Activated naive CD4-positive, alpha-beta T cell (primary cell): ENCODE data around the gene SLFN11.
"Not testable (repeated sequence)": the region's sequence is repeated elsewhere in the genome, so short reads cannot be mapped to it uniquely, and the experiment has no call there.

Source experiments
- DNase-seq, 4 experiments: peaks; one replicate each; lab custom pipeline; 2025; lab: John Stamatoyannopoulos, UW

SLFN11 gene, protein sequence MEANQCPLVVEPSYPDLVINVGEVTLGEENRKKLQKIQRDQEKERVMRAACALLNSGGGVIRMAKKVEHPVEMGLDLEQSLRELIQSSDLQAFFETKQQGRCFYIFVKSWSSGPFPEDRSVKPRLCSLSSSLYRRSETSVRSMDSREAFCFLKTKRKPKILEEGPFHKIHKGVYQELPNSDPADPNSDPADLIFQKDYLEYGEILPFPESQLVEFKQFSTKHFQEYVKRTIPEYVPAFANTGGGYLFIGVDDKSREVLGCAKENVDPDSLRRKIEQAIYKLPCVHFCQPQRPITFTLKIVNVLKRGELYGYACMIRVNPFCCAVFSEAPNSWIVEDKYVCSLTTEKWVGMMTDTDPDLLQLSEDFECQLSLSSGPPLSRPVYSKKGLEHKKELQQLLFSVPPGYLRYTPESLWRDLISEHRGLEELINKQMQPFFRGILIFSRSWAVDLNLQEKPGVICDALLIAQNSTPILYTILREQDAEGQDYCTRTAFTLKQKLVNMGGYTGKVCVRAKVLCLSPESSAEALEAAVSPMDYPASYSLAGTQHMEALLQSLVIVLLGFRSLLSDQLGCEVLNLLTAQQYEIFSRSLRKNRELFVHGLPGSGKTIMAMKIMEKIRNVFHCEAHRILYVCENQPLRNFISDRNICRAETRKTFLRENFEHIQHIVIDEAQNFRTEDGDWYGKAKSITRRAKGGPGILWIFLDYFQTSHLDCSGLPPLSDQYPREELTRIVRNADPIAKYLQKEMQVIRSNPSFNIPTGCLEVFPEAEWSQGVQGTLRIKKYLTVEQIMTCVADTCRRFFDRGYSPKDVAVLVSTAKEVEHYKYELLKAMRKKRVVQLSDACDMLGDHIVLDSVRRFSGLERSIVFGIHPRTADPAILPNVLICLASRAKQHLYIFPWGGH

DNA sequence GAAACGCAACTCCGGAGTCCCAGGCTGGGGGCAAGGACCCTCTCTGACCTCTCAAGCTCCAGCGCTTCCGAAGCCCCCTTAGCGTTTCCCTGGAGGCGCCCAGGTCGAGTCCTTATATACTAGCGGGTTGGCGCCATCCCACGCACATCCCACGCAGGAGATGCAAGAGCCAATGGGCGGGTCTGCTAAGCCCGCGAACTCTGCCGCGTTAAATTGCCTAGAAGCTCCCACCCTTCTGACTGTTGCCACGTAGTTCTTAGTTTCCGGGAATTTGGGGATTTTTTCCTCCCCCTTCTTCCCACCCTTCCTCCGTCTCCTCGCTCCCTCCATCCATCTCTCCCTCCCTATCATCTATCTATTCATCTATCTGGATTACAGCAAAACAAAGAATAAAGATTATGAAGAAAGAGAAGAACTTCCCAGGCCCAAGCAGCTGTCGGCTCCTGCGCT is at the start of gene SLFN11:
Gene SLFN11 (minus strand): TSS at position 88 of the 450 bp plus-strand sequence. CDS start 9,814 bp downstream, outside the sequence.
- peak; percentile 42 to 62 (median 56) for DNase-seq

DNA sequence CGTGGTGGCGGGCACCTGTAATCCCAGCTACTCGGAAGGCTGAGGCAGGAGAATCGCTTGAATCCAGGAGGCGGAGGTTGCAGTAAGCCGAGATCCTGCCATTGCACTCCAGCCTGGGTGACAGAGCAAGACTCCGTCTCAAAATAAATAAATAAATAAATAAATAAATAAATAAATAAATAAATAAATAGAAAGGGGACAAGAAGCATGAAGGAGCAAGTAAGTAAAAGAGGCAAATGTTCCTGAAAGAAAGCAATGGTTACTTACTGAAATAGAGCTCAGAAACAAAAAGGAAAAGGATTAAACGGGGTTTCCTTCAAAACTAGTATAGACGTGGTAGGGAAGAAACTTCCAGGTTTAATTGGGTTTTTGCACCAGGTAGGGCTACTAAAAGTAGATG is 47.6 kb upstream of the SLFN11 start:
- not testable (repeated sequence) for DNase-seq

DNA sequence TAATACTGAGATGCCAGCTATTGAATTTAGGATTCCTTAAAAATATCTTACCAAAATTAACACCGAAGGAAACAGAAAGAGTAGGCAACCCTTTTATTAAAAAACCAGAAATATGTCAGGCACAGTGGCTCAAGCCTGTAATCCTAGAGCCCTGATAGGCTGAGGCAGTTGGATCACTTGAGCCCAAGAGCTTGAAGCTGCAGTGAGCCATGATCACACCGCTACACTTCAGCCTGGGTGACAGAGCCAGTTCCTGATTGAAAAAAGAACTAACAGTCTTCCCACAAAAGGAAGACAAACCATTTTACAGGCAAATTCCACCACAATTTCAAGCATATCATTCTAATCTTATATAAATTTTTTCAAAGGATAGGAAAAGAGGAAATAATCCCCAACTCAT is 43.2 kb upstream of the SLFN11 start:
- no peak for DNase-seq

DNA sequence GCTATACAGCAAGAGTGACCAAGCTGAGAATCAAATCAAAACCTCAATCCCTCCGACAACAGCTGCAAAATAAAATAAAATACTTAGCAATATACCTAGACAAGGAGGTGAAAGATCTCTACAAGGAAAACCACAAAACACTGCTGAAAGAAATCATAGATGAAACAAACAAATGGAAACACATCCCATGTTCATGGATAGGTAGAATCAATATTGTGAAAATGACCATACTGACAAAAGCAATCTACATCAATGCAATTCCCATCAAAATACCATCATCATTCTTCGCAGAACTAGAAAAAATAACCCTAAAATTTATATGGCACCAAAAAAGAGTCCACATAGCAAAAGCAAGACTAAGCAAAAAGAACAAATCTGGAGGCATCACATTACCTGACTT is 41.3 kb upstream of the SLFN11 start:
- DNase-seq: not testable (repeated sequence)

DNA sequence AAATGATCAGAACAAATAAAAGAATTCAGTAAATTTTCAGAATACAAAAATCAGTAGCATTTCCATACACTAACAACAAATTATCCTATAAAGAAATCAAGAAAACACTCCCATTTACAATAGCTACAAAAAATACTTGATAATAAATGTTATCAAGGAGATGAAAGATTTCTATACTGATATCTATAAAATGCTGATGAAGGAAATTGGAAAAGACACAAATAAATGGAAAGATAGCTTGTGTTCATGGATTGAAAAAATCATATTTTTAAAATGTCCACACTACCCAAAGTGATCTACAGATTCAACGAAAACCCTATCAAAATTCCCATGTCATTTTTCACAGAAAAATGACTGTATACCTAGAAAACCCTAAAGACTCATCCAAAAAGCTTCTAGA is 40.8 kb upstream of the SLFN11 start:
- no peak for DNase-seq

DNA sequence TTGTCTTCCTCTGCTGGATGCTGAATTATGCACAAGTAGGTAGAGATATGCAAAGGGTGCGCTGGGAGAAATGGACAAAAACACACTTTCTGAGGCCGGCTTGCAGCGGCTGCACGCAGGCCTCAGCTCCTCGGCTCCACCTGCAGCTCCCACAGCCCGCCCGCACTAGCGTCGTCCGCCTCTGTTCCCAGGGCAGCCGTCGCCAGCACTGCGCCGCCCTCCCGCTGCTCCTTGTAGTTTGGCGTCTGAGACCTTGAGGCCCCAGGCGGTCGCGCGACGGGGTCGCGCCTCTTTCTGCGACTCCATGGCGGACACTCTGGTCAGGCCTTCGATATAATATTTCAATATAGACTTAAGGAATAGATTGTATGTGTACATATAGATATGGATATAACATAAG is 34.1 kb upstream of the SLFN11 start:
- DNase-seq: no peak

DNA sequence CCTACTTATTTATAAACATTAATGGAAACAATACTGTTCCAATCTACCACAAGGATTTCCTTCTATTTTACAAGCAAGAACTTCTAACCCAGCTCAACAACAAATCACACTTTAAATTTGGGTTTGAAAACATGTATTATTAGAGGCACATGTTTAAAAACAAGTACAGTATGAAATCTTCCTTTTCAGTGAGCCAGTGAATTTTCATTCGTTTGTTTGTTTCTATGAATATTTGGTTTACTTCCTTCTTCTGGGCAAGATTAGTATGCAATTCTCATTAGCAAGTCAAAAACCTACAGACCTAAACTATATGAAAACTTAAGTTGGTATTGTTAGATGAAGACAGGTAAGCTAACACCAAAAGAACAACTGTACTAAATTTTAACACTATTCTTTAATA is 33.1 kb upstream of the SLFN11 start:
- DNase-seq: no peak

DNA sequence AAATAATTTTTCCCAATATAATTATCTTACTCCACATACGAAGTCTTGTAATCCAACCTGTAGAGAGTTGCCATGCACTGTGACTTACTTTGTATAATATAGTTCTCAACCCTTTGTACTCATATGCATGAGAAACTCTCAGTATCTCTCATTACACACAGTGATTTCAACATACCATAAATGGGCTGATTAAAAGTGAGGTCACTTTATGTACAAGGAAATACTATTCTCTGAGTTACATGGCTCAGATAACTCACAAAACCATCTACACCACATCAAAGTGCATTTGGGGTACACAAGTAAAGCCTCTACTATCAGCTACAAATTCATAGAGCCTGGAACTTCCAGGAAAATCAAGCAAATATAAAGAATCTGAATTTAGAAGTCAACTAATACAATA is 30.9 kb upstream of the SLFN11 start:
- no peak for DNase-seq

DNA sequence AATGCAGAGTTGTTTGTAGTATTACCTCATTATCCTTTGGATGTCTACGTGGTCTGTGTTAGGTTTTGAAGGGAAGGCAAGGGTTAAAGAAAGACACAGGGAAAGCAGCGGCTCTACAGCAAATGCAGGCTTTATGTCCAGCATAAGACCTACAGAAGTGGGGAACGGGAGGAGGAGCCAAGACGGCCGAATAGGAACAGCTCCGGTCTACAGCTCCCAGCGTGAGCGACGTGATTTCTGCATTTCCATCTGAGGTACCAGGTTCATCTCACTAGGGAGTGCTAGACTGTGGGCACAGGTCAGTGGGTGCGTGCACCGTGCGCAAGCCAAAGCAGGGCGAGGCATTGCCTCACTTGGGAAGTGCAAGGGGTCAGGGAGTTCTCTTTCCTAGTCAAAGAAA is 20.4 kb upstream of the SLFN11 start:
- not testable (repeated sequence) for DNase-seq

DNA sequence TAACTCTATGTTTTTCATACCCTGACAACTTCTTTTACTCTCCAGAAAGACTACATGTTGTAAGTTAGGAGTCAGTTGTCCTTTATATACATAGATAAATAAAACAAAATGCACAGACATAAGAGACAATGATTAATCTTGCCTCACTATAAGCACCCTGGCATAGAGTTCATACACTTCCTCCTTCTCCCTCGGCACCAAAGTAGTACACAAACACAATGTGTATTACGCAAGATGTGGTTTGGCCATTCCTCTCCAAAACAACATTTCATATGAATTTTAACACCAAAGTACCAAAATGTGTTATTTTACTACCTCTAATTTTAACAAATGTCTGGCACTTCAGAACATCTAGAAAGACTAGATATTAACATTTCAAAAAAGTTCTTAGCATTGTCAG is 17.2 kb upstream of the SLFN11 start:
- no peak for DNase-seq

DNA sequence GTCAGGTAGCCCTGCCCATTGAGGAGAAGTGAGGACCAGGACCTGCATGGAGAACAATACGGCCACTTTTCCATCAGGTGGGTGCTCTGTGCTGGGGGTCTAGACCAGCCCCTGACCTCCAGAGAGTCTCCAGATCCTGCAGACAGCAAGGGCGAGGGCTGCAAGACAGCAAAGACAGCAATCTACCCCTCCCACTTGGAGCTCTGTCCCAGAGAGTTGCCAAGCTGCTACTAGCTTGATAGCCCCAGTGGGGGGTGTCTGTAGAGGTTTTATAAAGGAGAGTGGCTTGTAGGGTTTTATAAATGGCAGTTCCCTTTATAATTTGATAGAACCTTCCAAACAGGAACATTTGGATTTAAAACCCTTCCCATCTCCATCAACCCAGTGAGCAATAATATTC is 16.7 kb upstream of the SLFN11 start:
- DNase-seq: no peak

DNA sequence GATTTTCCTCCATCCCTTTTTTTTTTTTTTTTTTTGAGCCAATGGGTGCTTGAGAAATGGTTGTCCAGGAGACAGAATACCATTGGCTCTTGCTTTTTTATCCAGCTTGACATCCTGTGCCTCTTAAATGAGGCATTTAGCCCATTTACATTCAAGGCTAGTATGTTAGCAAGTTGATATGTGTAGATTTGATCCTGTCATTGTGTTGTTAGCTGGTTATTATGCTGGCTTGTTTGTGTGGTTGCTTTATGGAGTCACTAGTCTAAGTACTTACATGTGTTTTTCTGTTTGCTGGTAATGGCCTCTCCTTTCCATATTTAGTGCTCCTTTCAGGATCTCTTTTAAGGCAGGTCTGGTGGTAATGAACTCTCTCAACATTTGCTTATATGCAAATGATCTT is 14.1 kb upstream of the SLFN11 start:
- DNase-seq: no peak

DNA sequence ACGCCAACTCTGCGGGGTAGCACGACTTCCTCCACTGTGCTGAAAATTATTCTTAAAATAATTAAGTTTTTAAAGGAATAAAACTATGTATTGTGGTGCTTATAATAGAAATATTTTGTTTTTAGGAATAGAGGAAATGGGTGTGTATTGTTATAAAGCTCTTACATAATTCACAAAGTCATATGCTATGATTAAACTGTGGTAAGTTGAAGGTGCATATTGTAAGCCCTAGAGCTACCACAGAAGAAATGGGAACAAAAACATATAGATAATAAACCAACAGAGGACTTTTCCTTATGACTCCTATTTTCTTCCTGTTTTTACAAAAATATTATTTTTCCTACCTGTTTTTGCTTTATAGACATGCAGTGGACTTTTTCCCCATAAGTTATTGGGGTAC is 4.3 kb upstream of the SLFN11 start:
- no peak for DNase-seq

DNA sequence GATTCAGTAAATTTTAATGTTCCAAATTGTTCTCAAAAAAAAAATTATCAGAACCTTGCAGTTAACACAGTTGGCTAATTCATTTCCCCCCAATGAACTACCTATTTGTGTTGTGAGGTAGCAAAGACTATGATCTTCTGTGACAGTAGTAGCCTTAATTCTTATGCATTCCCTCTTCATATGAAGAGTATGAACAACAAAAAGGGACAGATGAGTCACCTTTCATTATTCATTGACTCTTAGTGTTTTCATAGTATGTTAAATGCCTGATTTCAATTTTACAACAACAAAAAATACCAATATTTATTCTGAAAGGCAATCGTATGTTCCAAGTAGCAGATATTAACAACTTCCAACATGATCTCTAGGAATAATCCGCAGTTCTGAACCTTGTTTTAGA is 3.6 kb upstream of the SLFN11 start:
- DNase-seq: no peak

DNA sequence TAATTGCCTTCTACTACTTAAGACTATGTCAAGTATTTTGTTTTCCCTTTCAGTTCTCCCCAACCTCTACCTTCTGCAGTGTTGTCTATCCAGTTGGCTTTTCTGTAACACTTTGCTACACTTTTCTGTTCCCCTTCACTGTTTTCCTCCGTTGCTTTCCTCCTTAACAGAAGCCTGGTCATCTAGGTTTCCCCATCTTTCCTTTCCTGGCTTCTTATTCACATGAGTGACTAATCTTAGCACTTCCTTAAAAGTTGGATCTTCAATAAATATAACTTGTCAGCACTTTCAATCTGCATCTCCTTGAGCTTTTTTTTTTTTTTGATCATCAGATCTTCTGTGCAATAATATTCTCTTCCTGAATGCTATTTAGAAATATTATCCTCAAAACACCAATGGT is 2.8 kb upstream of the SLFN11 start:
- DNase-seq: no peak

DNA sequence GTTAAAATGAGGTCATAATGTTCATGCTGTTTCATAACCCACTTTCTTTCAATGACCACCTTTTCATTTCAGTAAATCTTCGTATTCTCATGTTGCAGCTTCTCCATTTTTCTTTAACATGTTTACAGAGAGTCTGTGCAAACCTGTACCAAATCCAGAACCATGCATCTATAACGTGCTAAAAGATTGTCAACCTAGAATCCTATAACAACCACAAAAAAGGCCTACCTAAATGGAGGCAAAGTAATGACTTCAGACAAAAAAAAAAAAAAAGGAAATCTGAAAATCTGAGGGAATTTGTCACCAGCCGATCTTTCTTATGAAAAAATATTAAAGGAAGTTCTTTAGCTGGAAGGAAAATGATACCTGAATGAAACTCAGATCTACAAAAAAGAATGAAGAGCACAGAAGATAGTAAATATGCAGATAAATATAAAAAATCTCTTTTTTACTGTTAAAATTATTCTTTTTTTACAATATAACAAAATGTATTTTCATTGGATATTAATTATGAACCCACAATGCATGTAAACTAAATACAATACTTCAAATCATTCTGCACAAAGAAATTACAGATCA is 1.4 kb upstream of the SLFN11 start:
- no peak for DNase-seq

DNA sequence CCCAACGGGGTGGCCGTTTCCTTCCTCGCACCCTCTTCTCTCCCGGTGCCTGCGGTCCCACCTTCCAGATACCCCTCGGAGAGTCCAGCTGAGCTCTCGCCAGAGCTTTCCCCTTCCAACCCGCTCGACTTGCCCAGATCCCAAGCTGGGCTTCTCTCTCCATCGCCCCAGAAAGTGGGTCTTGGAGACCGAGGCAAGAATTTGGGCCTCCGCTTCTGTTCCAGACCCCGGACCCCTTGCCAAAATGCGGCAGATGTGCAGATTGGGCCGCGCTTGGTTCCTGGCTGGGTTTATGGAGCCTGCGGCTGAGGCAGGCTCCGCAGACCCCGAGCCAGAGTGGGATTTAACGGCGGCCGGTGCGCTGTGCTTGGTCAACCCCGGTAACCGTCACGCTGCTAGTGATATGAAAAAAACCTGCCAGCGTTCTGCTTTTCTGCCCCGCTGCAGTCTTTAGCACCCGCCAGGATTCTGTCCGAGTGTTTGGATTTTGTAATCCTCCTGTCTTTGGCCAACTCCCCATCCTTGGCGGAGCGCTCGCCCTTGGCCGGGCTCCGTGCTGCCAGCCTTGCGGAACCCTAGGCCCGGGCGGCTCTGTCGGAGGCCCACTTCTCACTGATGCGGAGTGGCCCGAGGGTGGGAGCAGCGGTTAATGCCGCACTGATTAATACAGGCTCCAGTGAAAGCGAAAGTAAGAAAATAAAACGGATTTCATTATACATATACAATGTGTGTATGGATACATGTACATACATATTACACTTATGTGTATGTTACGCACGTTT is 754 bp upstream of the SLFN11 start:
- peak in 1 of 4 experiments; percentile 11 for DNase-seq

DNA sequence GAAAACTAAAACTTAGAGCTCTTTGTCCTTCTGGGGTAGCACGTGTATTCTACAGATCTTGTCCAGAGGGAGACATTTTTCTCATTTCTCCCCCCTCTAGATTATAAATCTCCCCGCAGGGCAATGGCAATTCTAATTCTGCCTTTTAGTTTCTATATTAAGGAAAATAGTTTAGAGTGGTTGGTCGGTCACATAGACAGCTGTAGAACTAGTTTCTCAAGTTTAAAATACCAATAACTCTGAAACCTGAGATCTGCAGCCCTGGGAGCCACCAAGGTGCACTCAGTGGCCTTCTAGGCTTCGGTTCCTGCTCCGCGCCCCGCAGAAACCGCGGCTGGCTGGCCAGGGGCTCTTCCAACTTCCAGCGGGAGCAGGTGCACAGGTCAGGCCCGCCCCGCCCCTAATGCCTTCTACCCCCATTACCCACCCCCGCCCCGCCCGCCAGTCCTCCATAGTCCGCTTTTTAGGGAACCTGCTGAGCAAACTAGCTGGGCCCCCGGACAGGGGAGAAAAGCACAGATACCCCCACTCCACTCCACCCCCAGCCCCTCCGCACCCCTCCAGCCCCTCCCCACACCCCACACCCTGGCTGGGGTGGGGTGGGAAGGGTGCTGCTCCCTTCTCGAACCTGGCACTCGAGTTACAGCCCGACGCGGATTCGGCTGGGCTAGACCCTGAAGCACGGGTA is 431 bp downstream of the SLFN11 start:
- DNase-seq: peak in 1 of 4 experiments; percentile 22

DNA sequence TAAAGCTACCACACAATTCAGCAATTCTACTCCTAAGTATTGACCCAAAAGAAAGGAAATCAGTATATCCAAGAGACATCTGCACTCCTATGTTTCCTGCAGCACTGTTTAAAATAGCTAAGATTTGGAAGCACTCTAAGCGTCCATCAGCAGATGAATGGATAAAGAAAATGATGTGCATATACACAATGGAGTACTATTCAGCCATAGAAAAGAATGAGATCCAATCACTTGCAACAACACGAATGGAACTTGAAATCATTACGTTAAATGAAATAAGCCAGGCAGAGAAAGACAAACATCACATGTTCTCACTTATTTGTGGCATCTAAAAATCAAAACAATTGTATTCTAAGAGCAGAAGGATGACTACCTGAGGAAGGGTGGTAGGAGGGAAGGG is 1.5 kb downstream of the SLFN11 start:
- no peak for DNase-seq

DNA sequence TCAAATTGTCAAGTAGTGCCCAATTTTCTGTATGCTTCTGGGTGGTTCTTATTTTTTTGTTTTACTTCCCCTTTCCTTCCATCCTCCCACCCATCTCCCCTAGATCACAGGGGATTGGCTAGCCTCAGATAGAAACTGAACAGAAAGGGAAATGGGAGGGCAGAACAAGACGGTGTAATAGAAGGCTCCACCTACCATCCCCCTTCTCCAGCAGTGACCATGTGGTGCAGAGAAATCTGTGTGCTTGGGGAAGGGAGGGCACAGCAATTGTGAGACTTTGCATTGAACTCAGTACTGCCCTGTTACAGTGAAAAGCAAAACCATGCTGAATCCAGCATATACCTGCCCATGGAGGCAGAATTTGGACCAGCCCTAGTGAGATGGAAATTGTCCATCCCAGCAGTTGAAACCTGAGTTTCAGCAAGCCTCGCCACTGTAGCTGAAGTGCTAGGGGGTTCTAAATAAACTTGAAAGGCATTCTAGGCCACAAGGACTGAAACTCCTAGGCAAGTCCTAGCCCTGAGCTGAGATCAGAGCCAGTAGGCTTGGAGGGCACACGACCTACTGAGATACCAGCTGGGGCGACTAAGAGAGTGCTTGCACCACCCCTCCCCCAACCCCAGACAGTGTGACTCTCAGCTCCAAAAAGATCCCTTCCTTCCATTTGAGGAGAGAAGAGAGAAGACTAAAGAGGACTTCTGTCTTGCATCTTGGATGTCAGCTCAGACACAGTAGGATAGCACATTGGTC is 5.2 kb downstream of the SLFN11 start:
- no peak for DNase-seq

DNA sequence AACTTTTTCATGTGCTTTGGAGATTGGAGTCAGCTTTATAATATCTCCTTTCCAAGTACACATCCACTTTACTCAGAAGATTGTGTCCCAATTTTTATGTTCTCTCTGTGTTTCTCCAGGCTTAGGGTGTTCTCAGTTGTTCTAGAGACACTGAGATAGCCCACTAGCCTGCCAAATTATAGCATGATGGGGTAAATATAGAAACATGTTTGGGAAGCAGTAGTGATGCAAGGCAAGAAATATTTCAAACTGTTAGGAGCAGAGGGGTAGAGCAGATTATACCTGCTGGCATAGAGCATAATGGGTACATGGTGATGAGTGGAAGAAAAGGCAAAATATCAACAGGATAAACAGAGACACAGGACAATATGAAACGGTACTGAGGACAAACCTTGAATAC is 12.4 kb downstream of the SLFN11 start:
- no peak for DNase-seq
